HG03280 (cell line): ENCODE data around the gene SSH3.

Source experiments
- ATAC-seq: cut with Tn5 transposase; IDR thresholded peaks from one replicate; pipeline ENCODE4 v1.9.1; 2021; ENCODE audit warnings: mild to moderate bottlenecking, moderate library complexity; ENCODE audit not compliant: unreplicated experiment

The SSH3 gene

DNA sequence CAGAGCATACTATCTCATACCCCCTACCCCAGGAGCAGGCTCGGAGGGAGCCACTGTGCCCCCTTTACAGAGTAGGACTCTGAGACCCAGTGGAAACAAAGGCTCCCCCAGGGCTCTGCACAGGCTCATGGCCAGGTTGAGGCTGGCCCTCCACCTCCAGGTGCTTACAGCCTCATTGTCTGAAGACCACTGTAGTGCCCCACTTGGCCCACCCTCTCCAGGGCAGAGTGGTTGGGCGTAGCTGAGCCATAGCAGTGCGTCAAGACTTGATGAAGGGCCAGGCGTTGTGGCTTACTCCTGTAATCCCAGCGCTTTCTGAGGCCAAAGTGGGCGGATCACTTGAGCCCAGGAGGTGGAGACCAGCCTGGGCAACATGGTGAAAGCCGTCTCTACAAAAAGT lies 12.5 kb upstream of the SSH3 start:
- ATAC-seq: no peak

DNA sequence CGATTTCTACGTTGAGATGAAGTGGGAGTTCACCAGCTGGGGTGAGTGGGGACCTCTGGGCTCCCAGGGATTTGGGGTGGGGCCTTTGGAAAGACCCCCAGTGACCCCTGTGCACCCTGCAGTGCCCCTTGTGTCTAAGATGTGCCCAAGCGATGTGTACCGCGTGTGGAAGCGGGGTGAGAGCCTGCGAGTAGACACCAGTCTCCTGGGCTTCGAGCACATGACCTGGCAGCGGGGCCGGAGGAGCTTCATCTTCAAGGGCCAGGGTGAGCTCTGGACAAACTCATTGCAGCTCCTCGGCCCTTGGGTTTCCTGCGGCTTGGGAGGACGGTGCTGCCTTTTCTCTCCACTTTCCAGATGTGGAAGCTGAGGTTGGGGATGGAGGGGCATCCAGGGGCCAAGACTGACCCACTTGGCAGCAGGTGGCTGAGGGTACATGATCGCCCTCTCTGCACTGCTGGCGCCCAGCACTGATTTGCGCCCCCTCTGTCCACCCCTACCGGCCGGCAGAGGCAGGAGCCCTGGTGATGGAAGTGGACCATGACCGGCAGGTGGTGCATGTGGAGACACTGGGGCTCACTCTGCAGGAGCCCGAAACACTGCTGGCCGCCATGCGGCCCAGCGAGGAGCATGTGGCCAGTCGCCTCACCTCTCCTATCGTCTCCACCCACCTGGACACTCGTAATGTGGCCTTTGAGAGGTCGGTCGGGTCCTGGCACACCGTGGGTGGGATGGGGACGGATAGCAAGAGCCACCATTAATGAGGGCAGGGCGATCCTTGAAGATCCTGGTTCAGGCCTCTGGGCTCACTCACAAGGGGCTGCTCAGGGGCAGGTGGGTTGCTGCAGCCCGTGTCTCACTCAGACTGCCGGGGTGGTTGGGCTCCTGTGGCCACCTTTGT lies 11.6 kb upstream of the SSH3 start:
- no peak for ATAC-seq

DNA sequence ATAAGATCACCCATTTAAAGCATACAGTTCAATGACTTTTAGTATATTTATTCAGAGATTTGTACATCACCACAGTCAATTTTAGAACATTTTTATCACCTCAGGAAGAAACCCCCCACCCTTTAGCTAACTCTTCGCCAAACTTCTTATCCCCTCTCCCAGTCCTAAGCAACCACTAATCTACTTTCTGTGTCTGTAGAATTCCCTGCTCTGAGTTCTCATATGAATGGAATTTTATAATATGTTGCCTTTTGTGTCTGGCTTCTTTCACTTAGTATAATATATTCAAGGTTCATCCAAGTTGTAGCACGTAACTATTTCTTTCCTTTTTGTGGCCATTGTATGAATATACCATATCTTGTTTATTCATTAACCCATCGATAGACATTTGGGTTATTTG lies 10.7 kb upstream of the SSH3 start:
- no peak for ATAC-seq

DNA sequence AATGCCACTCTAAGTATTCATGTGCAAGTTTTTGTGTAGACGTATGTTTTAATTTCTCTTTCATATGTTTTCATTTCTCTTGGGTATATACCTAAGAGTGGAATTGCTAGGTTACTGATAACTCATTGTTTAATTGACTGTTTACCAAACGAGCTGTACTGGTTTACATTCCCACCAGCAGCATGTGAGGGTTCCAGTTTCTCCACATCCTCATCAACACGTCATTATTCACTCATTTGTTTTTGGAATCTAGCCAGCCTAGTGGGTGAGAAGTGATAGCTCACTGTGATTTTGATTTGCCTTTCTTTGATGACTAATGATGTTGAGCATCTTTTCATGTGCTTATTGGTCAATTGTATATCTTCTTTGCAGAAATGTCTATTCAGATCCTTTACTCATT lies 10.2 kb upstream of the SSH3 start:
- no peak for ATAC-seq

DNA sequence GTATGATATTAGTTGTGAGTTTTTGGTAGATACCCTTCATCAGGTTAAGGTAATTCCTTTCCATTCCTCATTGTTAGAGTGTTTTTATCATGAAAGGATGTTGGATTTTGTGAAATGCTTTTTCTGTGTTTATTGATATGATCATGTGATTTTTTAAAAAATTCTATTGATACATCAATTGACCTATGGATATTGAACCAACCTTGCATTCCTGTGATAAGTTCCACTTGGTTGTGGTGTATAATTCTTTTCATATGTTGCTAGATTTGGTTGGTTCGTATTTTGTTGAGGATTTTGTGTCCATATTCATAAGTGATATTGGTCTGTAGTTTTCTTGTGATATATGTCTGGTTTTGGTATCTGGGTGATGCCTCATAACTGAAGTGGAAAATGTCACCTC lies 7.5 kb upstream of the SSH3 start:
- ATAC-seq: no peak

DNA sequence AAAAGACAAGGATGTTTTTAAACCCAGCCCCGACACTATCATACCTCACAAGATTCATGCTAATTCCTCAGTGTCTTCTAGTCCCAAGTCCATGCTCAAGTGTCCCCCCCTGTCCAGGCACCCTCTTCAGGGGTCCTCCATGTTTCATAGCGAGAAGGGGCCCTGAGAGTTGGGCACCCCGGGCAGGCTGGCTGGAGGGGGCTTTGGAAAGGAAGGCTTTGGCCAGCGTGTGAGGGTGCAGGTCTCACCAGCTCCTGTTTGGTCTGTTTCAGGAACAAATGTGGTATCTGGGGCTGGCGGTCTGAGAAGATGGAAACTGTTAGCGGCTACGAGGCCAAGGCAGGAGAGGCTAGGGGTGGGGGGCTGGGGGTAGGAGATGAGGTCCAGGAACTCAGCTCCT lies 4.5 kb upstream of the SSH3 start:
- ATAC-seq: no peak

DNA sequence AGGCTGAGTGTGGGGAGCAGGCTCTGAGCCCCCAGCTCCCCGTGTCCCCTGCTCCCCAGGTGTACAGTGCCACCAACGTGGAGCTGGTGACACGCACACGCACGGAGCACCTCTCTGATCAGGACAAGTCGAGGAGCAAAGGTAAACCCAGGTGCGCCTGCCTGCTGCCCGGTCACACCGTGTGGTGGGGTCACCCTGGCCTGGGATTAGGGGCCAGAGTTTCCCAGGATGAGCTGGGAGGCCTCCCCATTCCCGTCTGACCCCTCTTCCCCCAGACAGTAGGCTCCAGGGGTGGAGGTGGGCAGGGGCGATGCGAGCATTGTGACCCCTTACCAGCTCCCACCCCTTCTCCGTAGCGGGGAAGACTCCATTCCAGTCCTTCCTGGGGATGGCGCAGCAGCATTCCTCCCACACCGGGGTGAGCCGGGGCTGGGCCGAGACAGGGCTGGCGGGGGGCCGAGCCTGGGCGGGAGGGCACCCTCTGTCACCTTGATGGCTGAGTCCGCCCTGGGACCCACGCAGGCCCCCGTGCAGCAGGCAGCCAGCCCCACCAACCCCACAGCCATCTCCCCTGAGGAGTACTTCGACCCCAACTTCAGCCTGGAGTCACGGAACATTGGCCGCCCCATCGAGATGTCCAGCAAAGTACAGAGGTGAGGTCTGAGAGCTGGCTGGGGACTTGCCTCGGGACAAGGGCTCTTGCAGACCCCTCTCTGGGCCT lies 3.7 kb upstream of the SSH3 start:
- ATAC-seq: no peak

DNA sequence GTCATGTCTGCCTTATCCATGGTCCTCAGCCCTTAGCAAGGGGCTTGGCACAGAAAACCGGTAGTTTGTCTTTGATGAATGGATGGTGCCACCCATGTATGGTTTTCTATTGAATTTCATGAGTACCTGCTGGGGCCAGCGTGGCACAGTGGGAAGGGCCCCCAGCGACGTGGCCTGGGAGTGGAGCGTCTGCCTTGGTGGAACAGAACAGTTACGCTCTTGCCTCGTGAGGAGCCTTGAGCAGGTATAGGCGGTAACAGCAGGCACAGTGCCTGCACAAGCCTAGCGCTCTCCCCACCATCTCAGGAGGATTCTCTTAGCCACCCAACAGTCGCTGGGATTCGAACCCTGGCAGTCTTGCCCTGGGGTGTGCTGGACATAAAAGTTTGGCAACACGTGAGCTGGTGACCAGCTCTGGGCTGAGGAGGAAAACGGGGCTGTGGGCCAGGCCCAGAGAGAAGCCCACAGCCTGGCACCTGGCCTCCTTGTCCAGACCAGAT lies 3.0 kb upstream of the SSH3 start:
- ATAC-seq: no peak

DNA sequence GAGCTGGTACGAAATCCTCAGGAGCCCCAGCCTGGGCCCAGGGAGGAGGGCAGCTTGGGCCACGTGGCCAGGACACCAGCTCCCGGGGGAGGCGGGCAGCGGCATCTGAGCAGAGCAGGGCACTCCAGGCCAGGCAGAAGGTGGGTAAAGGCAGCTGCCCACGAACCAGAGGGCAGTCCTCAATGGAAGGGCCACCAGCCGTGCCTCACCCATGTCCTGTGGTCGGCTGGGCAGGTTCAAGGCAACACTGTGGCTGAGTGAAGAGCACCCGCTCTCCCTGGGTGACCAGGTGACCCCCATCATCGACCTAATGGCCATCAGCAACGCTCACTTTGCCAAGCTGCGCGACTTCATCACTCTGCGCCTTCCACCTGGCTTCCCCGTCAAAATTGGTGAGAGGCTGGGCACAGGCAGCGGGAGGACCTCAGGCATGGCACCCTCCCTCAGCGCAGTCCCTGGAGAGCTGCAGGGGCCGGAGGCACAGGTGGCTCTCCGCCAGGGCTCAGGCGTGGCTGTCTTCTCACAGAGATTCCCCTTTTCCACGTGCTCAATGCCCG lies 2.5 kb upstream of the SSH3 start:
- ATAC-seq: no peak

DNA sequence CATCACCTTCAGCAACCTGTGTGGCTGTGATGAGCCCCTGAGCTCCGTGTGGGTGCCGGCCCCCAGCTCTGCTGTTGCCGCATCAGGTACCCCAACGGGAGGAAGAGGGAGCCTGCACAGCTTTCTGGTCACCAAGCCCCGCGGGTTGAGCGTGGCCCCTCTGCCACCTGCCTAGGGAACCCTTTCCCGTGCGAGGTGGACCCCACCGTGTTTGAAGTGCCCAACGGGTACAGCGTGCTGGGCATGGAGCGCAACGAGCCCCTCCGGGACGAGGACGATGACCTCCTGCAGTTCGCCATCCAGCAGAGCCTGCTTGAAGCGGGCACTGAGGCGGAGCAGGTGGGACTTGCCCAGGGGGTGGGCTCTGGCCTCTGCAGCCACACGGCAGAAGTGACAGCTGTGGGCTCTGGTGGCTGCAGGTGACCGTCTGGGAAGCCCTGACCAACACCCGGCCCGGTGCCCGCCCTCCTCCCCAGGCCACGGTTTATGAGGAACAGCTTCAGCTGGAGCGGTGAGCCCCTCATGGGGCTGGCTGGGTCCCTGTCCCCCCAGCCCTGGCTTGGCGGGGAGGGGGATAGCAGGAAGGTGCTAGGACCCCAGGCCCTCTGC lies 1.9 kb upstream of the SSH3 start:
- ATAC-seq: no peak

DNA sequence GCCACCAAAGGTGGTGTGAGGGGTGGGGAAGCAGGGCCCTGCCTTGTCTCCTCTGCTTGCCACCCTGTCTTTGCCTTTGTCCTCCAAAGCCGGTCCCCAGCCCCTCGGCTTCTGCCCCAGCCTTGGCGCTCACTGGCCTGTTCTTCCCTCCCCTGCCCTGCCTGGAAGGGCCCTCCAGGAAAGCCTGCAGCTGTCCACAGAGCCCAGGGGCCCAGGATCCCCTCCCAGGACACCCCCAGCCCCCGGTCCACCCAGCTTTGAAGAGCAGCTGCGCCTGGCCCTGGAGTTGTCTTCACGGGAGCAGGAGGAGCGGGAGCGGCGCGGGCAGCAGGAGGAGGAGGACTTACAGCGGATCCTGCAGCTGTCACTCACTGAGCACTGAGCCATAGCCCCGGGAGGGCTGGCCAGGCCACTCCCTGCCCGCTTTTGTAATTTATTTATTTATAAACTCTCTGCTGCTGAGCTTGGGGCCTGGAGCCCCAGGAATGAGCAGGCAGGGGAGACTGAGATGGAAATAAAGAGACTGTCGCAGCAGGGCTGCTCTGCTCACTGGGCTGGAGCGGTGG lies 1.3 kb upstream of the SSH3 start:
- no peak for ATAC-seq

DNA sequence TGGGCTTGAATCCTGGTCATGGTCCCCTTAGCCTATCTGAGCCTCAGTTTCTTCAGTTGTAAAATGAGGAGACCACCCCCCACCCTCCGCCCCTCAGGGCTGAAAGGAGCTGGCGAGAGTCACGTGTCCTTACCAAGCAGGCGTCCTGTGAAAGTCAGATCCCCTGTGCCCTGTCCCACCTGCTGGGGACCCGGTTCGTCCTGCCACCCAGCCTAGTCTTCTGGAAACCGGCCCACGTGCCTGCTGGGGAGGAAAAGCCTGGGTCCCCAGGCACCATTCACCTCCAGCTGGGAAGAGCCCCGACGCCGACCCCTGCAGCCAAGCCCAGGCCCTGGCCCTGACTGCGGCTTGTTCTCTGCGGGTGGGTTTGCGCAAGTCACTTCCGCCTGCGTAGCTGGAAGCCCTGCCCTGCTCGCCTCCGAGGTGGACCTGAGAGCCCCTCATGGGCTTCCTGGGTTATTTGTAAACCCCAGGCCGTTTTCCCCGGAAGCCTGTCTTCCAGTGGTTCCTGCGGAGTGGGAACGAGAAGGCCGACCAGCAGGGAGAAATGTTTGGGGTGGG lies 679 bp upstream of the SSH3 start:
- ATAC-seq: no peak

DNA sequence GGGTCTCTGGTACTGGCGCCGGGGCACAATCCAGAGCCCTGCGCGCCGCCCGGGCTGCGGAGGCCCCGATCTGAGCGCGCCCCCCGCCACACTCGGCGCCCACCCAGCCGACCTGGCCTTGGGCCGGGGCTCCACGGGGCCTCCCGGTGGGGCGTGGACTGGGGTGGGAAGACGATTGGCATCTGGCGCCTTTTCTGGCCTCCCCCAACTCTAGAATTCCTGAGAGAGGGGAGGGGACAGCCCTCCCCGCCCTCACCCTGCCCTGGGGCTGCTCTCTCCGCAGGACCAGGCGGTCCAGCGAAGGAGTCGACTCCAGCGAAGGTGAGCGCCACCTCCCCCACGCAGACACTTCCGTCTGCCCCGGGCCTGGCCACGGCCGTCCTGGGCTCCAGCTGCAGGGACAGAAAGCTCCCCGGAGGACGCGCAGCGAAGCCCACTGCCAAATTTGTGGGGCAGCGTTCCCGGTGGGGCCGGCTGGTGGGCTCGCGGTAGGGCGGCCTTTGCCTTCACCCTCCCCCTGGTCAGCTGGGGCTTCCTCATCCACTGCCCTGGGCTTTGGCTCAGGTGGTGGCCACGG lies 593 bp downstream of the SSH3 start:
- ATAC-seq: no peak

DNA sequence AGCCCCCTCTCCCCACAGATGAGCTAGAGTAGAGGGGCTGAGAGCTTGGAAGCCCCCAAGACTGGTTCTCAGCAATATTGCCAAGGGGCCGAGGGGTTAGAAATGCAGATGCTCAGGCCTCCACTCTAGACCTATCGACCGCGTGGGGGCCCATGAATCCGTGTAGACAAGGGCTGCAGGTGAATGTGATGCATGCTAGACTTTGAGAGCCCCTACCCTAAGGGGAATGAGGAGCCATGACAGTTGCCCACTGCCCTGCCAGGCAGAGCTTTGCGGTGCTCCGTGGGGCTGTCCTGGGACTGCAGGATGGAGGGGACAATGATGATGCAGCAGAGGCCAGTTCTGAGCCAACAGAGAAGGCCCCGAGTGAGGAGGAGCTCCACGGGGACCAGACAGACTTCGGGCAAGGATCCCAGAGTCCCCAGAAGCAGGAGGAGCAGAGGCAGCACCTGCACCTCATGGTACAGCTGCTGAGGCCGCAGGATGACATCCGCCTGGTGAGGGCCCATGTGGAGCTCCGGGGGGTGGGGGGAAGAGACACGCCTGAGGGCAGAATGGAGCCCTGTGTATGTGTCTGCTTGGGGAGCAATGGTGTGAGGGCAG lies 1.3 kb downstream of the SSH3 start:
- no peak for ATAC-seq

DNA sequence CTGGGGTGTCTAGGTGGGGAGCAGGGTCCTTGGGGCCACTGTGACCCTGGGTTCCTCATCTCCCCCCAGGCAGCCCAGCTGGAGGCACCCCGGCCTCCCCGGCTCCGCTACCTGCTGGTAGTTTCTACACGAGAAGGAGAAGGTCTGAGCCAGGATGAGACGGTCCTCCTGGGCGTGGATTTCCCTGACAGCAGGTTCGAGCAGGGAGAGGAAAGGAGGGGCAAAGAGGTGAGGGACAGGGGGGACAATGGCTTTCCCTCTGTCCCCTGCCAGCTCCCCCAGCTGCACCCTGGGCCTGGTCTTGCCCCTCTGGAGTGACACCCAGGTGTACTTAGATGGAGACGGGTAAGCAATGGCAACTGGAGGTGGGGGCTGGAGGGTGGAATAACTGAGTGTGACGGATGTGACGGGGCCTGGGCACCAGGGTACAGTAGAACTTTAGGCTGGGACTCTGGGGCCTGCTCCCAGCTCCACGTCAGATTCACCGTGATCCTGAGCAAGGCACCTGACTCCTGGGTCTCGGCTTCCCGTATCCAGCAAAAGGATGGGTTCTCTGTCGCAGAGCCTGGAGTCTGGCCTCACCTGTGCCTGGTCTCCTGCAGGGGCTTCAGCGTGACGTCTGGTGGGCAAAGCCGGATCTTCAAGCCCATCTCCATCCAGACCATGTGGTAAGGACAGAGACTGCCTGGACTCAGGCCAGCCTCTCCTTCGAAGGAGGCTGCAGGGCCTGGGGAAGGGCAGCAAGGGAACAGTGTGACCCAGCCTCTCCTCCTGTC lies 3.6 kb downstream of the SSH3 start:
- ATAC-seq: no peak

DNA sequence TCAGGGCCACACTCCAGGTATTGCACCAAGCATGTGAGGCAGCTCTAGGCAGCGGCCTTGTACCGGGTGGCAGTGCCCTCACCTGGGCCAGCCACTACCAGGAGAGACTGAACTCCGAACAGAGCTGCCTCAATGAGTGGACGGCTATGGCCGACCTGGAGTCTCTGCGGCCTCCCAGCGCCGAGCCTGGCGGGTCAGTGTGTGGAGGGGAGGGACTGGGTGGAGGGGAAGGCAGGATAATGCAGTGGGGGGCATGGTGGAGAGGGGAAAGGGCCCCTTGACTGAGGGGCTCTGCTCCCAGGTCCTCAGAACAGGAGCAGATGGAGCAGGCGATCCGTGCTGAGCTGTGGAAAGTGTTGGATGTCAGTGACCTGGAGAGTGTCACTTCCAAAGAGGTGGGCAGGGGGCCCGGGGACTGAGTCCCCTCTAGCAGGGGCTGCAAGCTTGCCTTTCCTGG lies 4.2 kb downstream of the SSH3 start:
- ATAC-seq: no peak

DNA sequence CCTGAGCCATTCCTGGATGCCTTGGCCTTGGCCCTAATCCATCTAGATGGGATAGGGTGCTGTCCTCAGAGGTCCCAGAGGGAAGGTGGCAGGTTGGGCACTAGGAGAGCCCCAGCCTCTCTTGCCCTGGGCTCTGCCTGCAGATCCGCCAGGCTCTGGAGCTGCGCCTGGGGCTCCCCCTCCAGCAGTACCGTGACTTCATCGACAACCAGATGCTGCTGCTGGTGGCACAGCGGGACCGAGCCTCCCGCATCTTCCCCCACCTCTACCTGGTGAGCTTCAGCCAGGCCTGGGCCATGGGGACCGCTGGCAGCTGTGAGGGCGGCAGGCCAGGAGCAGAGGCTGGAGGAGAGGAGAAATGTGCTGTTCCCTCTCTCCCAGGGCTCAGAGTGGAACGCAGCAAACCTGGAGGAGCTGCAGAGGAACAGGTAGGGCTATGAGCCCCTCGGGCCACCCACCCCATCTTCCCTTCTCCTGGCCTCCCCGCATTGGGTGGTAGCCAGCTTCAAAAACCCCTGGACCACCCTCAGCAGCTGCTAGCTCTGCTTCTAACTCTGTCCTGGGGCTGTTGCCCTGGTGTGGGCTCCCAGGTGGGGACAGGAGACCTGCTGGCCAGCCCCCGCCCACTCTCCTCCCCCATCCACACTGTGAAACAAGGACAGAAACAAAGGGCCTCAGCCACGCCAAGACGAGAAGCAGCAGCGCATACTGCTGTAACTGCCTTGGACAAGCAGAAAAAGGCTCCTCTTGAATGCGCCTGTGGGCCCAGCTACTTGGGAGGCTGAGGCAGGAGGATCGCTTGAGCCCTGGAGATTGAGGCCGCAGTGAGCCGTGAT lies 4.9 kb downstream of the SSH3 start:
- no peak for ATAC-seq

DNA sequence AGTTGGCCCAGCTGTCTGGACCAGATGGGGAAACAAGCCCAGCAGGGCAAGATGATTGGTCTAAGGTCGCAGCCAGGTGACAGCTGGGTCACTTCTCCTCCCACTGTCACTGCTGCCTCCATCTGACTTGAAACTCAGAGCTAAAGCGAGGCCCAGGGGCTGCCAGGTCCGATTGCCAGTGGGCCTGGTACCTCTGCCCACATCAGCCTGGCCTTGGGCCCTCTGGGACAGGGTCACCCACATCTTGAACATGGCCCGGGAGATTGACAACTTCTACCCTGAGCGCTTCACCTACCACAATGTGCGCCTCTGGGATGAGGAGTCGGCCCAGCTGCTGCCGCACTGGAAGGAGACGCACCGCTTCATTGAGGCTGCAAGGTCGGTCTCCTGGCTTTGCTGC lies 5.8 kb downstream of the SSH3 start:
- no peak for ATAC-seq
